Measurements from ENCODE around the gene TXNDC5.

The TXNDC5 gene

DNA sequence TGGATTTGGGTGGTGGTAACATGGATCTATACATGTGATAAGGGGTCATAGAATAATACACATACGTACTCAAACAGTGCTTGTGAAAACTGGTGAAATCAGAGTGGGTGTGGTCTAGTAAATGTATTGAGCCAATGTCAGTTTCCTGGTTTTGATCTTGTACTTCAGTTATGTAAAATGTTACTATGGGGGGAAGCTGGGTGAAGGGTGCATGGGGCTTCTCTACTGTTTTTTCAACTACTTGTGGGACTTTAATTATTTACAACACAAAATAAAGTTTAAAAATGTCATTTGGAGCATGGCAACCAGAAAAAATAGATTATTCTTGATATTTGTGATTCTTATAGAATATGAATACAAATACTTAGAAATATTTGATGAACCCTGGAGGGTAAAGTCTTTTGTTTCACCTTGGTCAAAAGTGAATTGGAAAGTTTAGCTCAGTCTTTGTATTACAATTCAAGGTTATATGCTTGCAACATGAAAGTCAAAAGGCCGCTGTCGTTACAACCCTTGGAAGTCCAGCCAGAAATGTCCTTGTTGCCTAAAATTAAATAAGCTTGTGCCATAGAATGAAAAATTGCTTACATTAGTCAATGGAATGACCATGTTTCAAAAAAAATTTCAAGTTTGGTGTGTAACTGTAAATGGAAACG is 74.1 kb downstream of the TXNDC5 start:
- H3K4me3 ChIP-seq: no peak overlapping the region
- no peak for TF ChIP-seq CTCF (IDR thresholded peaks at IDR 0.05)
- H3K27ac ChIP-seq: no peak overlapping the region
- no peak for DNase-seq (ENCODE audit: low spot score)

DNA sequence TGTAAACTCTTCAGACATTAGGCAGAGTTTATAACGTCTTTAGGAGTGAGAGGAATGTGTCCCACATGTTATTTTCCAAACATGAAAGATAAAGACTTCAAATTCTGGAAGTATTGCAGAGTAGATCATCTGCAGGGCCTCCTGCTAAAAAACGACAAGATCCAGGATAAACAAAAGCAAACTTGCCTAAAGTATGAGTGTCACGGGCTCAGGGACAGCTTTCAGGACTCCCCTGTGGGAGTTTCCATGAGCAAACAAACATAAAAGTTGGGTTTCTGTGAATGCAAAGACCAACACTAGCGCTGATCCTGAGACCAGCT is 76.9 kb downstream of the TXNDC5 start:
- Histone ChIP-seq H3K27ac (no peak overlapping the region), H3K4me3 (no peak overlapping the region)
- TF ChIP-seq CTCF (IDR thresholded peaks at IDR 0.05): no peak
- DNase-seq (ENCODE audit: low spot score): no peak

- TF ChIP-seq CTCF (IDR thresholded peaks at IDR 0.05): no peak
- DNase-seq (ENCODE audit: low spot score): no peak
- Histone ChIP-seq H3K27ac (no peak overlapping the region), H3K4me3 (no peak overlapping the region)
These were observed 77.5 kb downstream of the TXNDC5 start for GRCh38 chr6:7832904-7833750.
